ENCODE data around the gene SLAMF8.
A peak's percentile ranks its signal among the peaks of the same experiment; 100 is the strongest.

Gene SLAMF8

GRCh38 chr1:159826441-159827101 is at the start of gene SLAMF8:
Gene SLAMF8 (plus strand): TSS chr1:159826873. CDS start chr1:159826899, 26 bp downstream.
- TF ChIP-seq ZNF274 (IDR thresholded peaks at IDR 0.05; ENCODE audit: low read depth, low read length): no peak
- no peak within 1 kb of the TSS for H3K4me3 ChIP-seq (ENCODE audit: low read length)

GRCh38 chr1:159778266-159778665 is 48.4 kb upstream of the SLAMF8 start:
- no peak overlapping the region for H3K4me3 ChIP-seq (ENCODE audit: low read length)
- TF ChIP-seq ZNF274 (IDR thresholded peaks at IDR 0.05; ENCODE audit: low read depth, low read length): no peak

GRCh38 chr1:159779403-159779851 is 47.2 kb upstream of the SLAMF8 start:
- TF ChIP-seq ZNF274 (IDR thresholded peaks at IDR 0.05; ENCODE audit: low read depth, low read length): no peak
- no peak overlapping the region for H3K4me3 ChIP-seq (ENCODE audit: low read length)

DNA sequence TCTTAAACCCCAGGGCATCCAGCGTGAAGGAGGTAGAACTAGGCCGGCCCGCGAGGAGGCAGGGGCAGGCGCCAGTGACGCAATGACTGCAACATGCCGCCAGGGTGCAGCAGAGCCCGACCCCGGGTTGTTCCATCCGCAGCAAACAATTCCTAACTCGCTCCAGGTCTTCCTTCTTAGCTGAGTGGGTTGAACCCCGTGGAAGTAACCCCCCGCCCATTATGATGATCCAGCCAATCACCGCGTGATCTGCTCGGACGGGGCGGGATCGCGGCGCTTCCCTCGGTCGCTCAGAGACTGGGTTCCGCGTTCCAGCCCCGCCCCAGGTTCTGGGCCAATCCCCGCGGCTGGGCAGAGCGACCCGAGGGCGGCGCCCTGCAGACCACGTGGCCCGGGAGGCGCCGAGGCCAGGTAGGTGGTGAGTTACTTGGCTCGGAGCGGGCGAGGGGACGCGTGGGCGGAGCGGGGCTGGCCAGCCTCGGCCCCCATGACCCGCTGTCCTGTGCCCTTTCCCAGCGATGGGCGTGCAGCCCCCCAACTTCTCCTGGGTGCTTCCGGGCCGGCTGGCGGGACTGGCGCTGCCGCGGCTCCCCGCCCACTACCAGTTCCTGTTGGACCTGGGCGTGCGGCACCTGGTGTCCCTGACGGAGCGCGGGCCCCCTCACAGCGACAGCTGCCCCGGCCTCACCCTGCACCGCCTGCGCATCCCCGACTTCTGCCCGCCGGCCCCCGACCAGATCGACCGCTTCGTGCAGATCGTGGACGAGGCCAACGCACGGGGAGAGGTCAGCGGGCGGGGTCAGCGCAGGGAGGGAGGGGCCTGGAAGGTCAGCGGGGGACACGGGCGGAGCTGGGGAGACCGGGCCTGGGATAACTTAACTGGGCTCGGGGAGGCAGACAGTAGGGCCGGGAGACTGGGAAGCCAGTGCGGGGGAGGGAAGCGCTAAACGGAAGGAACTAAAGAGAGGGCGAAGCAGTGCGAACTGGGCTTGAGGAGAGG is 45.8 kb upstream of the SLAMF8 start, which contains the start of gene DUSP23:
Gene DUSP23 (plus strand): TSS at position 380 of the 1,000 bp plus-strand sequence. CDS start 139 bp downstream, at position 519.
- TF ChIP-seq ZNF274 (IDR thresholded peaks at IDR 0.05; ENCODE audit: low read depth, low read length): no peak
- peak within 1 kb of the TSS; percentile 37; the same call in 1 of the 2 replicates for H3K4me3 ChIP-seq (ENCODE audit: low read length)

GRCh38 chr1:159781992-159782391 is 44.7 kb upstream of the SLAMF8 start:
- H3K4me3 ChIP-seq (ENCODE audit: low read length): no peak overlapping the region
- TF ChIP-seq ZNF274 (IDR thresholded peaks at IDR 0.05; ENCODE audit: low read depth, low read length): no peak

- H3K4me3 ChIP-seq (ENCODE audit: low read length): no peak overlapping the region
- TF ChIP-seq ZNF274 (IDR thresholded peaks at IDR 0.05; ENCODE audit: low read depth, low read length): no peak
These were observed 42.9 kb upstream of the SLAMF8 start for GRCh38 chr1:159783724-159784123.

- no peak for TF ChIP-seq ZNF274 (IDR thresholded peaks at IDR 0.05; ENCODE audit: low read depth, low read length)
- no peak overlapping the region for H3K4me3 ChIP-seq (ENCODE audit: low read length)
These were observed 40.2 kb upstream of the SLAMF8 start for GRCh38 chr1:159786465-159786864.

- no peak for TF ChIP-seq ZNF274 (IDR thresholded peaks at IDR 0.05; ENCODE audit: low read depth, low read length)
These were observed 39.7 kb upstream of the SLAMF8 start for GRCh38 chr1:159786966-159787365.

DNA sequence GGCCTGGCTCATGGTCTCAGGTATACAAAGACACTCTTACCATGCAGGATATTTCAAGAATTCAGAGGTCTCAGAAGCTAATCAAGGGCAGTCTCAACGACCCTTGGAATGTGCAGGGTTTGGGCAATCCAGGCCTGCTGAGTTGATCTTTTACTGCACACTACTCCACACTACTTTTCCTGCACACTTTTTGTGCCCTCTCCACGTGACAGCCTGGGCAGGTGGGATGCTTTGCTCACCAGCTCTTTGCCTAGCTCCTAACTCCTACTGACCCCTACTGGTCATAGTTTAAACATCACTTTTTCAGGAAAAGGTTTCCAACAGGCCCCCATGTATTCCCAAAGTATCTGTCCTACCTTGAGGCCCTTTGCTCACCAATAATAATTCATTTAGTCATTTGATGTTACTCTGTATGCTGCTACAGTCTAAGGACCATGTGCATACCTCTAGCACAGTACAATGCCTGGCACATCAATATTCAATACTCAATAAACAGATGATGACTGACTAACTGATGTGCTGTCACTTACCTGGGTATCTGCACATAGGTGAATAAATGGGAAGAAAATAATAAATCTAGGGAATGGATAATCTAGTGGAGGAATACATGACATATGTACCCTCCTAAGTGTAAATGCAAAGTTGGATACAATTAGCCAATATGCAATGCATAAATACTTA is 36.3 kb upstream of the SLAMF8 start:
- TF ChIP-seq ZNF274 (IDR thresholded peaks at IDR 0.05; ENCODE audit: low read depth, low read length): no peak
- H3K4me3 ChIP-seq (ENCODE audit: low read length): no peak overlapping the region

More at GRCh38 chr1:159786966-159787365, 39.7 kb upstream of the SLAMF8 start:
- H3K4me3 ChIP-seq (ENCODE audit: low read length): no peak overlapping the region

DNA sequence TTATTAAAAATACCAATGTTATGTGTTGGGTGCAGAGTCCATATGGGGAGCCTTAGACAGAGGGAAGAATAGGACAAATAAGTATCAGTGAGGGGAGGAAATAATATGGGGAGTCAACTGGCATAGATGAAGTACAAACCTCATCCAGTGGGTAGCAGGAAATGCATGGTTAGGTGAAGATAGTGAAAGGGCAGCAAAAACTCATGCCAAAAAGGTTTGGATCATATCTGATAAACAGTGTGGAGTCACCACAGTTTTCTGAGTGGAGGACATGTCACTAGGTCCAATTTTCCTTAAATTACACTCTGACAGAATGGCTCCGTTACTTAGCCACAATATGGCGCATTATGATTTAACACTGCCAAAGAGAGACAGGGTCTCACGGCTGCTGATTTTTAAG is 35.6 kb upstream of the SLAMF8 start:
- H3K4me3 ChIP-seq (ENCODE audit: low read length): no peak overlapping the region

DNA sequence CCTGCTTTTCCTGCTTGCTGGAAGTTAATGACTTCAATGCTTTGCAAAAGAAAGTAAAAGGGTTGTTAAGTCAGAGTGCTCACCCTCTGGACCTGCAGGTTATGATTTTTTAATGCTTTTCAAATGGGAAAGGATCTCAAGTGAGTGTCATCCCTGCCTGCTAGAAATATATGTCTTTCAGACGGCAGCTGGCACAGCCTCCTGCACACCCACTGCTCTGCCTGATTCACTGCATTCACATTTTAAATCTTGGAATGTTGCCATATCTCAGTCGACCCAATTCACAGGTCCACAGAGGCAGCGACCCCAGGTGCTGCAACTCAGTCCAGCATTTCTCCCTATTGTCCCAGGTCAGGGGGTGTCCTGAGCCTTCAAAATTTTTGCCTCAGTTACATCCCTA is 35.2 kb upstream of the SLAMF8 start:
- no peak for TF ChIP-seq ZNF274 (IDR thresholded peaks at IDR 0.05; ENCODE audit: low read depth, low read length)
- H3K4me3 ChIP-seq (ENCODE audit: low read length): no peak overlapping the region

More for the DNA sequence above, 35.6 kb upstream of the SLAMF8 start:
- TF ChIP-seq ZNF274 (IDR thresholded peaks at IDR 0.05; ENCODE audit: low read depth, low read length): no peak

DNA sequence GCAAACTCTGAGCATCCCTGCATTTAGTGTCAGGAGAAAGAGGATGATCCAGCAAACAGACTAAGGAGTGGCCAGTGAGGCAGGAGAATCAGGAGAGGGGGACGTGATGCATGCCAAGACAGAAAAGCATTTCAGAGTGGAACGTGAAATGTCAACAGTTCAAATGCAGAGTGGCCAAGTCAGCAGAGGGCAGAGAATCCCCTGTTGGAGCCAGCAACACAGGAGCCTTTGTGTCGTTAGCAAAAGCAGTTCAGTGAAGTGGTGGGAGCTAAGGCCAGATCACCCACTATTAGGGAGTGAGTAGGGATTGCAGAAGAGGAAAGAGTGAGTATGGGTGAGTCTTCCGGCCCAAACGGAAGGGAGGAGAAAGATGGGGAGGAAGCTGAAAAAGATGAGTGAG is 31.1 kb upstream of the SLAMF8 start:
- TF ChIP-seq ZNF274 (IDR thresholded peaks at IDR 0.05; ENCODE audit: low read depth, low read length): no peak
- no peak overlapping the region for H3K4me3 ChIP-seq (ENCODE audit: low read length)

DNA sequence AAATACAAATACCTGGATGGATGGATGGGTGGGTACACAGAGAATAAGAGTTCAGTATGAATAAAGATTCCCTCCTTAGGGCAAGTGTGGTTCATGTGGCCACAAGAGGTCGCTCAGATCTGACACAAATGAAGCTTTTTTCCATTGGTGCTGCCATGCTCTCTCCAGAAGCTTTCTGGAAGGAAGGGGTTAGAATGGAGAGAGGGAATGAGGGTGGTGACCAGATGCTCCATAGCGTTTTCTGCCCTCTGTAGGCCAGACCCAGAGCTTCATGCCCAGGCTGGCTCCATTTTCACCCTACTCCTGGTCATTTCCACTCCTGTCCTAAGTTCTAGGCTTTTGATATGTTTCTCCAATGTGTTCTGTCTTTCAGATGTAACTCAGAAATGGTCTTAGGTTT is 27.8 kb upstream of the SLAMF8 start:
- no peak for TF ChIP-seq ZNF274 (IDR thresholded peaks at IDR 0.05; ENCODE audit: low read depth, low read length)

DNA sequence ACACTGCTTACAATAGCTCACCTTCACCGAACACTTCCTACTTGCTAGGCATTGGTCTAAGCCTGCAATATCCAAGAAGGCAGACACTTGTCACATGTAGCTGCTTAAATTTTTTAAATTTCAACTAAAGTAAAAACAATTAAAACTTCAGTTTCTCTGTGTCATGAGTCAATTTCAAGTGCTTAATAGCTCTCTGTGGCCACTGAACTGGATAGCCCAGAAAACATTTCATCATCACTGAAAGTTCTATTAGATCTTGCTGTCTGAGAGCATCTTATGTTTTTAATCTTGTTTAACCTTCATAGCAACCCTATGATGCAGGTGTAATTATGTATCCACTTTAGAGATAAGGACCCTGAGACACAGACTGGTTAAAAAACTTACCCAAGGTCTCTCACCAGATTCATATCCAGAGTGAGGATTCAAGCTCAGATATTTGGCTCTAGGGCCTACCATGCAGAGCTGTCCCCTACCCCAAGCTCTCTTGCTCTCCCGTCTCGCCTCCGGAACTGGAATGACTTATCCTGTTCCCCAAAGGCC is 27.2 kb upstream of the SLAMF8 start:
- no peak overlapping the region for H3K4me3 ChIP-seq (ENCODE audit: low read length)
- TF ChIP-seq ZNF274 (IDR thresholded peaks at IDR 0.05; ENCODE audit: low read depth, low read length): no peak

More for the DNA sequence above, 27.8 kb upstream of the SLAMF8 start:
- no peak overlapping the region for H3K4me3 ChIP-seq (ENCODE audit: low read length)
